Liver (tissue), 3 donors: ENCODE results near the gene TP53I13.

Experiments used
- RAD21 ChIP-seq, 2 donors: IDR thresholded peaks; 2 replicates each; pipeline ENCODE4 v1.6.1; 2016; ENCODE audit warnings: antibody characterized with exemption in 2 of 2, mild to moderate bottlenecking in 2 of 2
- RXRA ChIP-seq, 2 donors: IDR thresholded peaks; 2 replicates each; pipeline ENCODE4 v1.6.1; 2017 to 2018; ENCODE audit warnings: antibody characterized with exemption in 2 of 2, mild to moderate bottlenecking in 1 of 2
- SP1 ChIP-seq: IDR thresholded peaks from 2 replicates; pipeline ENCODE4 v1.6.1; 2018; ENCODE audit warnings: antibody characterized with exemption, mild to moderate bottlenecking
- YY1 ChIP-seq: IDR thresholded peaks from 2 replicates; pipeline ENCODE4 v1.6.1; 2016; ENCODE audit warnings: antibody characterized with exemption, mild to moderate bottlenecking
- TF ChIP-seq, protein P1 (sequence below): fragments of 150-350 bp; IDR thresholded peaks from 2 replicates; pipeline ENCODE4 v1.5.1; 2017; ENCODE audit warnings: improper control_type of control experiment, low read depth, low read length; ENCODE audit not compliant: missing input control
- TF ChIP-seq, protein P2 (sequence below): IDR thresholded peaks from 2 replicates; pipeline ENCODE4 v1.6.1; 2016; ENCODE audit warnings: antibody characterized with exemption
- TF ChIP-seq, protein P3 (sequence below): IDR thresholded peaks from 2 replicates; pipeline ENCODE4 v1.6.1; 2016; ENCODE audit warnings: antibody characterized with exemption
- donor health status: healthy.
- donor health status: healthy.

DNA sequence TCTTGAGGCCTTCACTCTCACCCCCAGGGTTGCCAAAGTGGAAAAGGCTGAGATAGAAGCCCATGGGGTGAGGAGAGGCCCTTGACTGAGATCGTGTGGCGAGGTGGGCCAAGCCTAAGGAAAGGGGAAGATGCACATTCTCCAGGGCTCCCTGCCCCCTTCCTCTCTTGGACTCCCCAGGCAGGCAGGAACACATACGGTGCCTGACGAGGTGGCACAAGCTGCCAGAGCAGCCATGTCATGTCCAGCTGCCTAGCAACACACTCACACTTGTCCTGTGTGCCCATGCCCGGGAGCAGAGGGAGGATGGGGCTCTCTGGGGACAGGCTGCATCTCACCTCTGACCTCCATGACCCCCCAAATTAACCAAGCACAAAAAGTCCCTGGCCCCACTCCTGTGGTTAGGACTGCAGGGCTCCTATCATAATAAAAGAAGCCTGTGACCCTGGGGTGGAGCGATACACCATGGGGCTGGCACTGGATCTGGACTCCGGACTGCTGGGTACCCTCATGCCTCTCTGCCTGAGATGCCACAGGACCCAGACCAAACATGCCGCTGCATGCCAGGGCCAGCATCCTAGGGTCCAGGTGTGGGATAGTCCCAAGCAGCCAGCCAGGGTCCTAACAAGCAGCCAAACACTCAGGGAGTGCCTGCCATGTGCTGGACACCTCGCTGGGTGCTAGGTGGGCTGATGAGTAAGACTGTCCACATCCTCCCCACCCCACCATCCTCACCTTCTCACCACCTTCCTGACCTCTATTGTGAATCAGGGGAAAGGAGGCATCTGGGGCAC, 18.4 kb downstream of the TP53I13 start:
- TF ChIP-seq, protein P1, sequence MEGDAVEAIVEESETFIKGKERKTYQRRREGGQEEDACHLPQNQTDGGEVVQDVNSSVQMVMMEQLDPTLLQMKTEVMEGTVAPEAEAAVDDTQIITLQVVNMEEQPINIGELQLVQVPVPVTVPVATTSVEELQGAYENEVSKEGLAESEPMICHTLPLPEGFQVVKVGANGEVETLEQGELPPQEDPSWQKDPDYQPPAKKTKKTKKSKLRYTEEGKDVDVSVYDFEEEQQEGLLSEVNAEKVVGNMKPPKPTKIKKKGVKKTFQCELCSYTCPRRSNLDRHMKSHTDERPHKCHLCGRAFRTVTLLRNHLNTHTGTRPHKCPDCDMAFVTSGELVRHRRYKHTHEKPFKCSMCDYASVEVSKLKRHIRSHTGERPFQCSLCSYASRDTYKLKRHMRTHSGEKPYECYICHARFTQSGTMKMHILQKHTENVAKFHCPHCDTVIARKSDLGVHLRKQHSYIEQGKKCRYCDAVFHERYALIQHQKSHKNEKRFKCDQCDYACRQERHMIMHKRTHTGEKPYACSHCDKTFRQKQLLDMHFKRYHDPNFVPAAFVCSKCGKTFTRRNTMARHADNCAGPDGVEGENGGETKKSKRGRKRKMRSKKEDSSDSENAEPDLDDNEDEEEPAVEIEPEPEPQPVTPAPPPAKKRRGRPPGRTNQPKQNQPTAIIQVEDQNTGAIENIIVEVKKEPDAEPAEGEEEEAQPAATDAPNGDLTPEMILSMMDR, result no peak
- TF ChIP-seq YY1 (no peak), RXRA (IDR thresholded peaks at IDR 0.05) (no peak), RAD21 (IDR thresholded peaks at IDR 0.05) (no peak), SP1 (no peak)
- TF ChIP-seq, protein P2, sequence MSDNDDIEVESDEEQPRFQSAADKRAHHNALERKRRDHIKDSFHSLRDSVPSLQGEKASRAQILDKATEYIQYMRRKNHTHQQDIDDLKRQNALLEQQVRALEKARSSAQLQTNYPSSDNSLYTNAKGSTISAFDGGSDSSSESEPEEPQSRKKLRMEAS, result no peak
- TF ChIP-seq, protein P3, sequence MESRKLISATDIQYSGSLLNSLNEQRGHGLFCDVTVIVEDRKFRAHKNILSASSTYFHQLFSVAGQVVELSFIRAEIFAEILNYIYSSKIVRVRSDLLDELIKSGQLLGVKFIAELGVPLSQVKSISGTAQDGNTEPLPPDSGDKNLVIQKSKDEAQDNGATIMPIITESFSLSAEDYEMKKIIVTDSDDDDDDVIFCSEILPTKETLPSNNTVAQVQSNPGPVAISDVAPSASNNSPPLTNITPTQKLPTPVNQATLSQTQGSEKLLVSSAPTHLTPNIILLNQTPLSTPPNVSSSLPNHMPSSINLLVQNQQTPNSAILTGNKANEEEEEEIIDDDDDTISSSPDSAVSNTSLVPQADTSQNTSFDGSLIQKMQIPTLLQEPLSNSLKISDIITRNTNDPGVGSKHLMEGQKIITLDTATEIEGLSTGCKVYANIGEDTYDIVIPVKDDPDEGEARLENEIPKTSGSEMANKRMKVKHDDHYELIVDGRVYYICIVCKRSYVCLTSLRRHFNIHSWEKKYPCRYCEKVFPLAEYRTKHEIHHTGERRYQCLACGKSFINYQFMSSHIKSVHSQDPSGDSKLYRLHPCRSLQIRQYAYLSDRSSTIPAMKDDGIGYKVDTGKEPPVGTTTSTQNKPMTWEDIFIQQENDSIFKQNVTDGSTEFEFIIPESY, result no peak
